ENCODE results near the gene KLHL40.
"Not testable (repeated sequence)": the region's sequence is repeated elsewhere in the genome, so short reads cannot be mapped to it uniquely, and the experiment has no call there.

DNA sequence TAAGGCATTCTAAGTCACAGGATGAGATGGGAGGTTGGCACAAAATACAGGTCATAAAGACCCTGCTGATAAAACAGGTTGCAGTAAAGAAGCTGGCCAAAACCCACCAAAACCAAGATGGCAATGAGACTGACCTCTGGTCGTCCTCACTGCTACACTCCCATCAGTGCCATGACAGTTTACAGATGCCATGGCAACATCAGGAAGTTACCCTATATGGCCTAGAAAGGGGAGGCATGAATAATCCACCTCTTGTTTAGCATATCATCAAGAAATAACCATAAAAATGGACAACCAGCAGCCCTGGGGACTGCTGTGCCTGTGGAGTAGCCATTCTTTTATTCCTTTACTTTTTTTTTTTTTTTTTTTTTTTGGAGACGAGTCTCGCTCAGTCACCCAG lies 37.1 kb downstream of the KLHL40 start:
- TF ChIP-seq, protein P1, sequence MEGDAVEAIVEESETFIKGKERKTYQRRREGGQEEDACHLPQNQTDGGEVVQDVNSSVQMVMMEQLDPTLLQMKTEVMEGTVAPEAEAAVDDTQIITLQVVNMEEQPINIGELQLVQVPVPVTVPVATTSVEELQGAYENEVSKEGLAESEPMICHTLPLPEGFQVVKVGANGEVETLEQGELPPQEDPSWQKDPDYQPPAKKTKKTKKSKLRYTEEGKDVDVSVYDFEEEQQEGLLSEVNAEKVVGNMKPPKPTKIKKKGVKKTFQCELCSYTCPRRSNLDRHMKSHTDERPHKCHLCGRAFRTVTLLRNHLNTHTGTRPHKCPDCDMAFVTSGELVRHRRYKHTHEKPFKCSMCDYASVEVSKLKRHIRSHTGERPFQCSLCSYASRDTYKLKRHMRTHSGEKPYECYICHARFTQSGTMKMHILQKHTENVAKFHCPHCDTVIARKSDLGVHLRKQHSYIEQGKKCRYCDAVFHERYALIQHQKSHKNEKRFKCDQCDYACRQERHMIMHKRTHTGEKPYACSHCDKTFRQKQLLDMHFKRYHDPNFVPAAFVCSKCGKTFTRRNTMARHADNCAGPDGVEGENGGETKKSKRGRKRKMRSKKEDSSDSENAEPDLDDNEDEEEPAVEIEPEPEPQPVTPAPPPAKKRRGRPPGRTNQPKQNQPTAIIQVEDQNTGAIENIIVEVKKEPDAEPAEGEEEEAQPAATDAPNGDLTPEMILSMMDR (IDR thresholded peaks at IDR 0.05): not testable (repeated sequence)
- TF ChIP-seq POLR2AphosphoS5, TCF7L2 (IDR thresholded peaks at IDR 0.05; ENCODE audit: low read depth, low read length): not testable (repeated sequence)
- TF ChIP-seq, protein P2, sequence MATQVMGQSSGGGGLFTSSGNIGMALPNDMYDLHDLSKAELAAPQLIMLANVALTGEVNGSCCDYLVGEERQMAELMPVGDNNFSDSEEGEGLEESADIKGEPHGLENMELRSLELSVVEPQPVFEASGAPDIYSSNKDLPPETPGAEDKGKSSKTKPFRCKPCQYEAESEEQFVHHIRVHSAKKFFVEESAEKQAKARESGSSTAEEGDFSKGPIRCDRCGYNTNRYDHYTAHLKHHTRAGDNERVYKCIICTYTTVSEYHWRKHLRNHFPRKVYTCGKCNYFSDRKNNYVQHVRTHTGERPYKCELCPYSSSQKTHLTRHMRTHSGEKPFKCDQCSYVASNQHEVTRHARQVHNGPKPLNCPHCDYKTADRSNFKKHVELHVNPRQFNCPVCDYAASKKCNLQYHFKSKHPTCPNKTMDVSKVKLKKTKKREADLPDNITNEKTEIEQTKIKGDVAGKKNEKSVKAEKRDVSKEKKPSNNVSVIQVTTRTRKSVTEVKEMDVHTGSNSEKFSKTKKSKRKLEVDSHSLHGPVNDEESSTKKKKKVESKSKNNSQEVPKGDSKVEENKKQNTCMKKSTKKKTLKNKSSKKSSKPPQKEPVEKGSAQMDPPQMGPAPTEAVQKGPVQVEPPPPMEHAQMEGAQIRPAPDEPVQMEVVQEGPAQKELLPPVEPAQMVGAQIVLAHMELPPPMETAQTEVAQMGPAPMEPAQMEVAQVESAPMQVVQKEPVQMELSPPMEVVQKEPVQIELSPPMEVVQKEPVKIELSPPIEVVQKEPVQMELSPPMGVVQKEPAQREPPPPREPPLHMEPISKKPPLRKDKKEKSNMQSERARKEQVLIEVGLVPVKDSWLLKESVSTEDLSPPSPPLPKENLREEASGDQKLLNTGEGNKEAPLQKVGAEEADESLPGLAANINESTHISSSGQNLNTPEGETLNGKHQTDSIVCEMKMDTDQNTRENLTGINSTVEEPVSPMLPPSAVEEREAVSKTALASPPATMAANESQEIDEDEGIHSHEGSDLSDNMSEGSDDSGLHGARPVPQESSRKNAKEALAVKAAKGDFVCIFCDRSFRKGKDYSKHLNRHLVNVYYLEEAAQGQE (IDR thresholded peaks at IDR 0.05; ENCODE audit: insufficient read depth in 1 of 2, low read depth in 2 of 2, low read length in 1 of 2): not testable (repeated sequence)

Measured in Panc1 (cell line).